T-helper 1 cell (primary cell): ENCODE measurements around the gene SLC2A1.

Experiments
- DNase-seq, 5 donors: peaks; one replicate each; pipeline ENCODE4 v3.0.0-alpha.2; 2012 to 2020

SLC2A1 gene

DNA sequence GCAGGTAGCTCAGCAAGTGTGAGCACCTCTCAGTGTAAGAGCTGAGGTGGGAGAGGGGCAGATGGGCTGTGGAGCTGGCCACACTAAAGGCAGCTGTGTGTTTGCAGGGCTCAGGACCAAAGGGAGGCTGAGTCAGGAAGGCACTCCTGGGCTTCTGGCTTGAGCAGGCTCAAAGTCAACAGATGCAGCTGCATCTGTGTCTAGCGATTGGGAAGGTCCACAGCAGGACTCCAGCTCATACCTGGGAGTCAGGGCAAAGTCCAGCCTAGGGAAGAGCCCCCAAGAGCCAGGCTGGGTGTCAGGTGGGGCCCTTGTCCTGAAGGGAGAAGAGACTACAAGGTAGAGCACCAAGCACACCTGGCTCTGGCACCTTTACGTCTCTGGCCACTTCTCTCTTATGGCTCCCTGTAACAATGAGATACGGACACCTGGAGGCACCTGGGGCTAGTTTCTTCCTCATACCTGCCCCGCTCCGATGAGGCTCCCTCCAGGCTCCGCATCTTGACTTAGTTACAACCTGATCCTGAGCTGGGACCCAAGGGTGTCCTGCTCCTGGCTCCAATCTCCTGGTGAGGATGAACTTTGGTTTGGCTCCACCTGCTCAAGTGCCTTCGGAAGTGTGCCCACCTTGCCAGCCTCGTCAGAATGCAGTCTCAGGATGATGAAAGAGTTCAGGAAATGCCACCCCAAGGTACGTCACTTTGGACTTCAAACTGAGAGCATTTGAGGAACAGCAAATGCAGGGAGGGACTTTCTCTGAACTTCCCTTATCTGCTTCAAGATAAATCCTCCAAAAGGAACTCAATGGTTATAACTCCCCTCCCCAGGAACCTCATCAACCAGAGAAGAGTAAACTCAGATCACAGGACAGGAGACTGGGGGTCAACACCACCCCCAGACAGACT is 21.5 kb upstream of the SLC2A1 start:
- no peak for DNase-seq

- no peak for DNase-seq
Observed at GRCh38 chr1:42979036-42979430, 20.4 kb upstream of the SLC2A1 start.

DNA sequence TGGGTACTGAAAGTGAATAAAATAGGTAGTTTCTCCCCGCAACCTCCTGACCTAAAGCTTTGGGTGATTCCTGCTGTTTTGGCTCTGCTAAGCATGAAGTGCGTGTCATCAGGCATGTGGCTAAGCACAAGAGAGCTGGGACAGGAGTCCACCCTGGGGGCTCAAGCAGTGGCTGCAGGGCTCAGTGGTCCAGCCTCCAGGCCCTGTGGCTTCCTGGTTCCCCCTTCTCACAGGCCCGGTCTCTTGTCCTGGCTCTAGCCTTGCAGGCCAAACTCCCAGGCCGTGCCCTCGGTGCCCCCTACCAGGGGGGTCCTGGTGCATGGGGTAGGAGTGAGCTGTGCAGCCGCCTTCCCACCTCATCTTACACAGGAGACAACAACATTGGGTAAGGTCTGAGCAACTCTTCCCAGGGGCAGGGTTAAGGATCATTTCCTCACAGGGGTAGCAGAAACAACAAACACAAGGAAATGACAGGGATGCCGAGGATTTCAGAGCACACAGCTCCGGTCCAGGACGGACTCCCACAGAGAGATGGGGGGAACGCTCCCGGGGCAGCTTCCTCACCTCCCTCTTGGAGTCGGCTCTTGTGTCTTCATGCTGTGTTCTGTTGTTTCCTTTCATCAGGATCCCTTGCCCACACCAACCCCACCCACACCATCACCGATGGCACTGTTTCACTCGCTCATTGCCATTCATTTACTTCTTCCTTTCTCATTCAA is 19.8 kb upstream of the SLC2A1 start:
- DNase-seq, result no peak

DNA sequence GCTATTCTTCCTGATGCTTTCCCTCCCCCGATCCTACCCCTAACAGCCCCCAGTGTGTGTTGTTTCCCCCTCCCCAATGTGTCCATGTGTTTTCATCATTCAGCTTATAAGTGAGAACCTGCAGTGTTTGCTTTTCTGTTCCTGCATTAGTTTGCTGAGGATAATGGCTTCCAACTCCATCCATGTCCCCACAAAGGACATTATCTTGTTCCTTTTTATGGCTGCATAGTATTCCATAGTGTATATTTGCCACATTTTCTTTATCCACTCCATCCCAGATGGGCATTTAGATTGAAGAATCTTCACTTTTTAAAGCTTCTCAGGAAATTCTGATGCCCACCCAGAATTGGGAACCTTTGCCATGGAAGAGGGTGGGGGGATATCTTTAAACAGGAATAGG is 19.0 kb upstream of the SLC2A1 start:
- DNase-seq, result no peak

GRCh38 chr1:42975561-42976225 is 17.0 kb upstream of the SLC2A1 start:
- DNase-seq, result no peak

DNA sequence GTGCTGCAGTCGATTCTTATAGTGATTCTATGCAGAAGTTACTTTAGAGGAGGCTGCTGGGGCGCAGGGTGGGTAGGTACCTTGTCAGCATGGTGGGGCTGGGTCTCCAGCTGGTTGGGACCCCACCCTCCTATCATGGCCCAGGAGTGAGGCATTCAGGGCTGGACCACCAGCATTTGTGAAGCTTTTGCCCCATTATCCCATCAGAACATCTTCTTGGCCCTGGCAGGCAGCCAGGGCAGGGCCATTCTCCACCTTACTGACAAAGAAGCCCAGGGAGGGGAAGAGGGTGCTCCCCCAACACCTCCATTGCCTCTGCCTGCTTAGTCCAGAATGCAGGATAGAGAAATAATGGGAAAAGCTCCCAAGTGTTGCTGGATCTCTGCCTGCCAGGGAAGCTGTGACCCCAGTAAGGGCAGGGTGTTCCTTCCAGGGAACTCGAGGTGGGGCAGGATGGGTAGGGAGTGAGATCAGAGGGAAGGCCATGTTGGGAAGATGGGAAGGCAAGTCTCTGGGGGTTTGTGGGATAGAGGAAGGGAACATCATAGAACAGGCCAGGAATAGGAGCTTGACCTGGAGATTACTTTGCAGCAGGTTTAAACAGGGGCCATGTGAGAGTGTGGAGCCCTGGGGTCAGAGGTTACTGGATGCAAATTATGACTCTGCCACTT is 16.2 kb upstream of the SLC2A1 start:
- DNase-seq, result no peak

DNA sequence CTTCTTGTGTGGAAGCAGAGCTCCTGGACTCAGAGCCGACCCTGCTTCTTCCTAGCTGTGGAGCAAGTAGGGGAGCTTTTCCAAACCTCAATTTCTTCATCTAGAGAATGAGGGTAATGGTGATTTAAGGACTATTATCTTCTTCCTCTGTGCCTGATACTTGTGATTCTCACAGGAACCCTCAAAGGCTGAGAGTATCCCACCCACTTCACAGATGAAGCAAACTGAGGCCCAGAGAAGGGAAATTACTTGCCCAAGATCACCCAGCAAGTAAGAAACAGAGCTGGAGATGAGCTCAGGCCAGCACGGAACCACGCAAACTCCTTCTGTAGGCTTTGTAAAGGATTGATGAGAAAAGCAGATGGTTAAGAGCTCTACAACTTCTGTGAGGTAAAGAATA is 15.1 kb upstream of the SLC2A1 start:
- no peak for DNase-seq

DNA sequence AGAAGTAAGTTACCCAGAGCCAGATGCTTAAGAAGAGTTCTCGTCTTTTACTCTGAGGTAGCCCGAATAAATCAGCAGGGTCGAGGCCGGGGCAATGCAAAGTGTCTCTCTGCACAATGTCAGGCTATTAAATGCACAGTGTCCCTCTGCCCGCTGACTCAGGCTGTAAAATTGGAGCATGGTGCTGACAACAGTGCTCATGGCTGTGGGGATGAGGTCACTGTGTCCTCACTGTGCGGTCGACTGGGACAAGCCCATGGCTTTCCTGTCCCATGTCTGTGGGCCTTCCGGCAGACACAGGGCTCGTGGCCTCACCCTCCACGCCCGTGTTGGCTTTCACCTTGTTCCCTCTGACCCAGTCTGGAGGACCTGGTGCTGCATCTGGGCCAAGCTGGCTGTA is 14.6 kb upstream of the SLC2A1 start:
- DNase-seq, result no peak

- DNase-seq, result no peak
Observed at GRCh38 chr1:42971841-42972291, 13.2 kb upstream of the SLC2A1 start.

DNA sequence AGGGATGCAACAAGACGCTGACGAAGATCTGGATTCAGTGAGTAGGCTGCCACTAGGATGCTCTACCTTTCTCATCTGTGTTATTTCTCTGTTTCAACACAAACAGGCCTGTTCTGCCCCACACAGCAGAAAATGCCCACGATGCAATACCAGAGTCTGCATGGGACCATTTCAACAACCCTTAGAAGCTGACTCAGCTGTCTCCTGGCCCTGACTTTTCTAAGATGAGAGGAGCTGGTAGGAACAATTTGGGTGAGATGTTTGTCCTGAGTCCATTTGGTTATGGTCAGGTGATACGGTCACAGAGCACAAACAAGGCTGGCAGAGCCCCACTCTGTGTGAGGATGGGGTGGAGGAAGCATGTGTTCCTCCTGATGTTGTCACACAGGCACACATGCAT is 11.5 kb upstream of the SLC2A1 start:
- no peak for DNase-seq

DNA sequence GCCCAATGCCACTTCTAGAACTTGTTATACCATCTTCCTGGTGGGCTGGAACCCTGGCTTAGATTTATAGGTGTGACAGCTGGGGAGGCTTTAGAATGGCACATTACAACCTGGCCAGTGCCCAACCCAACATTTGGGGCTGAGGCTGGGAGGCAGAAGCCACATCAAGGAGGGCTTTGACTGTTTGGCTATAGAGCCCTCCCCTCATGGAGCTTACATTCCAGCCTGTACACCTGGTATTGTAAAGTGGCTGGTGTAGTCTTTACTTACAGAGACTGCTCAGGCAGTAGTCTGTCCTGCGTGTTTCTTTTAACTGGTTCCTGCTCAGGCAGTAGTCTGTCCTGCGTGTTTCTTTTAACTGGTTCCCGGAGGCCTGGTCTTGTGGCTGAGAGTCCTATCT is 10.0 kb upstream of the SLC2A1 start:
- no peak for DNase-seq

GRCh38 chr1:42966688-42967612 is 8.3 kb upstream of the SLC2A1 start:
- no peak for DNase-seq

DNA sequence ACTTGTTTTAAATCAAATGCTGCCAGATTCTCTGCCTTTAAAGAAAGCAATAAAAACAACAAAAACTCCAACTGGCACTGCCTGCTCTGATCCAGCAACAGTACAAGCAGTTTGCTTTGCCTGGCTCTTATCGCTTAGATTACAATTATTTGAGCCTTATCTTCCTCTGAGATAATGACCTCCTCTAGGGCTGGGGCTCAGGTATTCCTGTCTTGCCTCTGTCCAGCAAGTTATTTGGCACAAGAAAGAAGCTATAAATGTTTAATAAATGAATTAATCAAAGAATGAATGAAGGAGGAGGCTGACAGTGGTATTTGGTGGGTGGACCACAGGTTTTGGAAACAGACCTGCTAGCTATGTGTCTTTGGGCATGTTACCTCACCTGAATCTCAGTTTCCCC is 6.7 kb upstream of the SLC2A1 start:
- DNase-seq, result no peak

DNA sequence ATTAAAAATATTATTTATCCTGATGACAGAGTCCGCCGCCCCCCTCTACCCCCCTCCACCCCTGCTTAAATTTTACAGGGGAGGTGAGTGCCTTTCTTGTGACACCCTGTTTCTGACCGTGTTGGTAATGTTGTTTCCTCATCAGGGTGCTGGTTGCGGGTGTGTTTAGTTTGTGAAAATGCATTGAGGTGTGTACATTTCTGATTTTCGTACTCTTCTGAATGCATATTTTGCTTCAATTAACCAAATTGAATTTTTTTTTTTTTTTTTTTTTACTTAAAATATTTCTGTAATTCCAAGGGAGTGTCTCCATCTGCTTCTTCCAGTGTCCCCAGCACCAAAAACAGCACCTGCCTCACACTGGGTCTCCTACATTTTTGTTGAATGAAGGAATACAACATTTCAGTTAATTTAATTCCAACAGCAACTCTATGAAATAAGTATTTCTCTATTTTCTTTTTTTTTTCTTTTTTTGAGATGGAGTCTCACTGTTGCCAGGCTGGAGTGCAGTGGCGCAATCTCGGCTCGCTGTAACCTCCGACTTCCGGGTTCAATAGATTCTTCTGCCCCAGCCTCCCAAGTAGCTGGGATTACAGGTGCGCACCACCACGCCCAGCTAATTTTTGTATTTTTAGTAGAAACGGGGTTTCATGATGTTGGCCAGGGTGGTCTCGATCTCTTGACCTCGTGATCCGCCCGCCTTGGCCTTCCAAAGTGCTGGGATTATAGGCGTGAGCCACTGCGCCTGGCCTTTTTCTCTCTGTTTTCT is 5.6 kb upstream of the SLC2A1 start:
- DNase-seq, result no peak

- DNase-seq, result no peak
Observed at GRCh38 chr1:42963378-42964043, 4.8 kb upstream of the SLC2A1 start.

- no peak for DNase-seq
Observed at GRCh38 chr1:42962641-42963377, 4.1 kb upstream of the SLC2A1 start.

DNA sequence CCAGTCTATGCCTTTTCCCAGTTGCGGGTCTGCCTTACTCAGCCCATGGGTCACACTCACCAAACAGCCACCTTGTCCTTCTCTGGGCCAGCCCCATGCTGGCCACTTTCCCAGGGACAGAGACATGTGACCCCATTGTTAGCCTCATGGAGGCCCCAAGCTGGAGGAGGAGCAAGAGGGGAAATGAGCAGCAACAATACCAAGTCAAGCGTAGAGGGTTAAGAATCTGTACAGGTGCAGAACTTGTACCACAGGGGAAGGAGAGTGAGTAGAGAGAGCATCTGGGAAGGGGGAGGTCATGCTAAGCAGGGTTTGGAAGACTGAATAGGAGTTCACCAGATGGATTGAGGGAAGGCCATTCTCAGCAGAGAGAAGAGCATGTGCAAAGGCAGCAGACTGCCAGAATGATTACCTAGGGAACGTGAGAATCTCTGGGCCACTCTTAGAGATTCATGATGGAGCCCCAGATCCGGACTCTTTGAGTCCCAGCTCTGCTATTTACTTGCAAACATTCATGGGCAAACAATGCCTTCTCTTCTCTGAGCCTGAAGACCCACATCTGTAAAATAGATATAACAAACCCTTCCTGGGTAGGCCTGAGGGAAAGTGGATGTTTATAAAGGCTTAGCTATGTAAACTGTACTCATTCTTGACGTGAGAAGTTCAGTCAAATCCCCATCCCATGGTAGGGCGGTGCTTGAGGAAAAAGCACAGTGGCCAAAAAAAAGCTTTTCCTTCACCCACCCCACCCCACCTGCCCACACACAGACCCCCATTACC is 2.8 kb upstream of the SLC2A1 start:
- DNase-seq, result no peak

GRCh38 chr1:42960566-42961311 is 2.1 kb upstream of the SLC2A1 start:
- no peak for DNase-seq
